Uterus (tissue), 4 donors: Measurements from ENCODE around the gene P3H2. TPM values are rescaled to one million over a fixed set of nuclear protein-coding genes. Genes with fewer than 3 reads are reported as not detected.

Source experiments
- DNase-seq, 2 donors: peaks; one replicate each; pipeline ENCODE4 v3.0.0-alpha.2; 2019 to 2020
- H3K27ac ChIP-seq, 2 donors: fragments of 200-600 bp; sonication (generic); 1 replicate in 1 of 2; 2 replicates in 1 of 2; pipeline ENCODE4 v1.5.1; 2016 to 2018
- H3K27me3 ChIP-seq, 2 donors: fragments of 200-600 bp; sonication (generic); one replicate each; pipeline ENCODE4 v1.5.1; 2018 to 2019; ENCODE audit warnings: control low read depth in 1 of 2
- H3K36me3 ChIP-seq, 2 donors: fragments of 200-600 bp; sonication (generic); one replicate each; pipeline ENCODE4 v1.5.1; 2019; ENCODE audit warnings: control low read depth in 1 of 2
- H3K4me1 ChIP-seq, 2 donors: fragments of 200-600 bp; sonication (generic); one replicate each; pipeline ENCODE4 v1.5.1; 2018 to 2019; ENCODE audit warnings: control low read depth in 1 of 2
- H3K4me3 ChIP-seq, 2 donors: fragments of 200-600 bp; sonication (generic); 1 replicate in 1 of 2; 2 replicates in 1 of 2; pipeline ENCODE4 v1.5.1; 2018 to 2019; ENCODE audit warnings: mild to moderate bottlenecking in 1 of 2
- H3K9me3 ChIP-seq, 2 donors: fragments of 200-600 bp; sonication (generic); one replicate each; pipeline ENCODE4 v1.5.1; 2019; ENCODE audit warnings: control low read depth in 1 of 2
- CTCF ChIP-seq, 4 experiments: fragments of 200-600 bp in 2 of 4; fragments of 450-650 bp in 2 of 4; sonication (generic) in 2 of 4; IDR thresholded peaks; one replicate each; pipeline ENCODE4 v1.5.1; 2016 to 2019; ENCODE audit warnings: antibody characterized with exemption in 4 of 4, mild to moderate bottlenecking in 2 of 4, moderate library complexity in 1 of 4
- POLR2A ChIP-seq, 2 donors: fragments of 450-650 bp; IDR thresholded peaks; one replicate each; pipeline ENCODE4 v1.6.1; 2016; ENCODE audit warnings: antibody characterized with exemption in 2 of 2, mild to moderate bottlenecking in 1 of 2, moderate library complexity in 1 of 2
- intact Hi-C: fragments of 100-400 bp; cut with DNase I; formaldehyde crosslinking; loops from one replicate; pipeline ENCODE4 v1.15.1; 2023; ENCODE audit warnings: low total_unique reads
- total RNA-seq, 4 donors: library from RNA; depleted of rRNA in 3 of 4; stranded (reverse); fragments of >200 nt in 3 of 4; gene quantifications; one replicate each; pipeline versions ENCODE4 v1.1.0 to v1.2.4, GENCODE V29; 2014 to 2023
- donor health status: DM: yes; HTN: yes; CAD: no.

Gene P3H2
- total RNA-seq, 4 donors from 2014 or later, result 12.6 to 441 (median 30.6) TPM

GRCh38 chr3:189981668-189982067 is 139.0 kb downstream of the P3H2 start:
- intact Hi-C loops, result no loop called here
- DNase-seq, result peak in 1 of 2 donors; percentile 17
- Histone ChIP-seq H3K4me1 (no peaks in the 10 kb centered on the region), H3K36me3 (no peaks in the 10 kb centered on the region), H3K27me3 (no peaks in the 10 kb centered on the region), H3K4me3 (no peak overlapping the region), H3K9me3 (no peaks in the 10 kb centered on the region), H3K27ac (peak overlapping the region; percentile 25 to 59)
- TF ChIP-seq POLR2A (IDR thresholded peaks at IDR 0.05) (no peak), CTCF (IDR thresholded peaks at IDR 0.05) (no peak)

- no peaks in the 10 kb centered on the region for H3K4me1 ChIP-seq
- no peaks in the 10 kb centered on the region for H3K36me3 ChIP-seq
- no peaks in the 10 kb centered on the region for H3K9me3 ChIP-seq
- H3K27me3 ChIP-seq, result no peaks in the 10 kb centered on the region
- intact Hi-C loops, result no loop called here
- no peak overlapping the region for H3K27ac ChIP-seq
- TF ChIP-seq POLR2A (IDR thresholded peaks at IDR 0.05) (no peak), CTCF (IDR thresholded peaks at IDR 0.05) (no peak)
- no peak for DNase-seq
- H3K4me3 ChIP-seq, result no peak overlapping the region
Measured at GRCh38 chr3:189978753-189979152, 141.9 kb downstream of the P3H2 start.

- no peaks in the 10 kb centered on the region for H3K36me3 ChIP-seq
- DNase-seq, result no peak
- no peak overlapping the region for H3K27ac ChIP-seq
- H3K4me1 ChIP-seq, result no peaks in the 10 kb centered on the region
- no peaks in the 10 kb centered on the region for H3K9me3 ChIP-seq
- intact Hi-C loops, result no loop called here
- no peak overlapping the region for H3K4me3 ChIP-seq
- H3K27me3 ChIP-seq, result no peaks in the 10 kb centered on the region
- no peak for TF ChIP-seq CTCF (IDR thresholded peaks at IDR 0.05)
- TF ChIP-seq POLR2A (IDR thresholded peaks at IDR 0.05), result no peak
Measured at GRCh38 chr3:189977174-189977573, 143.5 kb downstream of the P3H2 start.

GRCh38 chr3:189975391-189975990 is 145.2 kb downstream of the P3H2 start:
- no peaks in the 10 kb centered on the region for H3K9me3 ChIP-seq
- no peaks in the 10 kb centered on the region for H3K4me1 ChIP-seq
- H3K4me3 ChIP-seq, result no peak overlapping the region
- intact Hi-C loops, result no loop called here
- TF ChIP-seq CTCF (IDR thresholded peaks at IDR 0.05) (no peak), POLR2A (IDR thresholded peaks at IDR 0.05) (no peak)
- H3K27ac ChIP-seq, result peak overlapping the region; percentile 31 to 47
- no peak for DNase-seq
- no peaks in the 10 kb centered on the region for H3K27me3 ChIP-seq
- no peaks in the 10 kb centered on the region for H3K36me3 ChIP-seq

GRCh38 chr3:189974359-189974758 is 146.3 kb downstream of the P3H2 start:
- H3K4me3 ChIP-seq, result no peak overlapping the region
- DNase-seq, result peak; percentile 34 to 36
- intact Hi-C loops, result no loop called here

More at GRCh38 chr3:189974359-189974758, 146.3 kb downstream of the P3H2 start:
- no peaks in the 10 kb centered on the region for H3K27me3 ChIP-seq
- no peaks in the 10 kb centered on the region for H3K4me1 ChIP-seq
- H3K27ac ChIP-seq, result no peak overlapping the region
- no peaks in the 10 kb centered on the region for H3K36me3 ChIP-seq
- no peak for TF ChIP-seq POLR2A (IDR thresholded peaks at IDR 0.05)
- peak in 2 of 4 experiments; percentile 28 to 31 for TF ChIP-seq CTCF (IDR thresholded peaks at IDR 0.05)
- no peaks in the 10 kb centered on the region for H3K9me3 ChIP-seq
